BE2C (cell line): Measurements from ENCODE around the gene PTPRN2.

Experiments
- DNase-seq: peaks from one replicate; pipeline ENCODE4 v3.0.0-alpha.2; 2020
- H3K27me3 ChIP-seq: fragments of 250-450 bp; sonication (Bioruptor Pico); 2 replicates; pipeline ENCODE4 v1.5.1; 2020; ENCODE audit warnings: mild to moderate bottlenecking
- H3K36me3 ChIP-seq: fragments of 250-450 bp; sonication (Bioruptor Pico); 2 replicates; pipeline ENCODE4 v1.5.1; 2020; ENCODE audit warnings: mild to moderate bottlenecking
- H3K4me1 ChIP-seq: fragments of 250-450 bp; sonication (Bioruptor Pico); 2 replicates; pipeline ENCODE4 v1.5.1; 2020
- H3K4me3 ChIP-seq: 2 replicates; pipeline ENCODE4 v1.5.1; 2011; ENCODE audit warnings: low read depth, low read length
- H3K9me3 ChIP-seq: fragments of 250-450 bp; sonication (Bioruptor Pico); 2 replicates; pipeline ENCODE4 v1.5.1; 2020
- TF ChIP-seq, protein P1 (sequence below): IDR thresholded peaks from 2 replicates; pipeline ENCODE4 v1.5.1; 2012; ENCODE audit warnings: mild to moderate bottlenecking, low read depth, low read length

The PTPRN2 gene

GRCh38 chr7:158291998-158292397, 295.6 kb downstream of the PTPRN2 start:
- Histone ChIP-seq H3K4me3 (no peak overlapping the region), H3K36me3 (no peaks in the 10 kb centered on the region), H3K4me1 (no peaks in the 10 kb centered on the region), H3K27me3 (no peaks in the 10 kb centered on the region), H3K9me3 (no peaks in the 10 kb centered on the region)
- DNase-seq = no peak
- TF ChIP-seq, protein P1, sequence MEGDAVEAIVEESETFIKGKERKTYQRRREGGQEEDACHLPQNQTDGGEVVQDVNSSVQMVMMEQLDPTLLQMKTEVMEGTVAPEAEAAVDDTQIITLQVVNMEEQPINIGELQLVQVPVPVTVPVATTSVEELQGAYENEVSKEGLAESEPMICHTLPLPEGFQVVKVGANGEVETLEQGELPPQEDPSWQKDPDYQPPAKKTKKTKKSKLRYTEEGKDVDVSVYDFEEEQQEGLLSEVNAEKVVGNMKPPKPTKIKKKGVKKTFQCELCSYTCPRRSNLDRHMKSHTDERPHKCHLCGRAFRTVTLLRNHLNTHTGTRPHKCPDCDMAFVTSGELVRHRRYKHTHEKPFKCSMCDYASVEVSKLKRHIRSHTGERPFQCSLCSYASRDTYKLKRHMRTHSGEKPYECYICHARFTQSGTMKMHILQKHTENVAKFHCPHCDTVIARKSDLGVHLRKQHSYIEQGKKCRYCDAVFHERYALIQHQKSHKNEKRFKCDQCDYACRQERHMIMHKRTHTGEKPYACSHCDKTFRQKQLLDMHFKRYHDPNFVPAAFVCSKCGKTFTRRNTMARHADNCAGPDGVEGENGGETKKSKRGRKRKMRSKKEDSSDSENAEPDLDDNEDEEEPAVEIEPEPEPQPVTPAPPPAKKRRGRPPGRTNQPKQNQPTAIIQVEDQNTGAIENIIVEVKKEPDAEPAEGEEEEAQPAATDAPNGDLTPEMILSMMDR = no peak

GRCh38 chr7:158289761-158290523, 297.7 kb downstream of the PTPRN2 start:
- H3K27me3 ChIP-seq = no peaks in the 10 kb centered on the region
- H3K4me3 ChIP-seq = no peak overlapping the region
- TF ChIP-seq, protein P1 = no peak
- H3K36me3 ChIP-seq = no peaks in the 10 kb centered on the region
- H3K9me3 ChIP-seq = no peaks in the 10 kb centered on the region; the same call in 1 of the 2 replicates
- H3K4me1 ChIP-seq = no peaks in the 10 kb centered on the region
- DNase-seq = no peak

- Histone ChIP-seq H3K4me1 (no peaks in the 10 kb centered on the region), H3K9me3 (no peaks in the 10 kb centered on the region; the same call in 1 of the 2 replicates), H3K36me3 (no peaks in the 10 kb centered on the region), H3K4me3 (no peak overlapping the region), H3K27me3 (no peaks in the 10 kb centered on the region)
- TF ChIP-seq, protein P1 = no peak
- DNase-seq = no peak
These were observed 298.4 kb downstream of the PTPRN2 start for GRCh38 chr7:158289231-158289630.

- H3K4me1 ChIP-seq = no peaks in the 10 kb centered on the region
- no peaks in the 10 kb centered on the region for H3K36me3 ChIP-seq
- H3K9me3 ChIP-seq = no peaks in the 10 kb centered on the region; the same call in 1 of the 2 replicates
- no peak for DNase-seq
- no peak overlapping the region for H3K4me3 ChIP-seq
- TF ChIP-seq, protein P1 = no peak
- H3K27me3 ChIP-seq = no peaks in the 10 kb centered on the region
These were observed 301.4 kb downstream of the PTPRN2 start for GRCh38 chr7:158286210-158286609.

- TF ChIP-seq, protein P1 = no peak
- no peaks in the 10 kb centered on the region; the same call in 1 of the 2 replicates for H3K9me3 ChIP-seq
- no peaks in the 10 kb centered on the region for H3K27me3 ChIP-seq
- H3K4me3 ChIP-seq = no peak overlapping the region
- DNase-seq = no peak
- H3K4me1 ChIP-seq = no peaks in the 10 kb centered on the region
- no peaks in the 10 kb centered on the region for H3K36me3 ChIP-seq
These were observed 302.2 kb downstream of the PTPRN2 start for GRCh38 chr7:158285383-158285770.

DNA sequence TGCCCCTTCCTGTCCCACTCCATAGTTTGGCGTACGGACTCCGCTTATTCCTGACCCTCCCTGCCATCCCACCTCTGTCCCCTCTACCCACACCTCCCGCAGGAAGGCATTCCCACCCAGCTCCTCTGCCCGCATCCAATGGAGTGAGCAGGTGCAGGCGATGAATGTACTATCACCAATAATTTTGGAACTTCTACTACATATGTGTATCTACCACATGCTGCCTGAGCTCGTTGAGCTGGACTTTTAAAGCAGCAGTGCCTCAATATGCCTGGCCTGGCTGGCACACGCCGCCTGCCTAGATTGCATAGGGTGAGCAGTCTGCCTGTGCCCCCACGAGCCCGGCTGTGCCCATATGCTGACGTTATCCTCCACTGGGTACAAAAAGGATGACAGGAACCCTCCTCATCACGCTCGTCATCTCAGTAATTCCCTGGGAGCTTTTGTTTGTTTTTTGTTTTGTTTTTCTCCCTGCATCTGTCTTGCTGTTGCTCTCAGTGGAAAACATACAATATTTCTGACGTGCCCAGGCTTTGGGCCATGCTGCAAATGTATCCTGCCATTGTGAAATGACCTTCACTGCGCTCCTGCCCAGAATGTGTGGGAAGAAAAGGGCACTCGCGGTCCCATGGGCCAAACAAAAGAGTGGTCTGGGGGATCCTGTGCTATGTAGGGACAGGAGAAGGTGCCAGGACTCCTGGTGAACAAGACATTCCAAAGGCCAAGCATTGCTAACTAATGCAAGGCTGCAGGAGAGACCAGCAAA, 302.8 kb downstream of the PTPRN2 start:
- Histone ChIP-seq H3K27me3 (no peaks in the 10 kb centered on the region), H3K4me1 (no peaks in the 10 kb centered on the region), H3K36me3 (no peaks in the 10 kb centered on the region), H3K4me3 (no peak overlapping the region), H3K9me3 (no peaks in the 10 kb centered on the region; the same call in 1 of the 2 replicates)
- TF ChIP-seq, protein P1 = no peak
- DNase-seq = no peak
